IMR-90 (cell line): ENCODE measurements around the gene ESRRB. TPM values are rescaled to one million over a fixed set of nuclear protein-coding genes. Genes with fewer than 3 reads are reported as not detected.

Source experiments
- ATAC-seq: fragments of 200-7000 bp; cut with Tn5 transposase; 2 replicates; pipeline ENCODE4 v1.9.1; 2020; ENCODE audit warnings: low read depth, mild to moderate bottlenecking, moderate library complexity
- BruUV-seq: library from RNA; stranded (reverse); fragments of 400-500 nt; replicated peaks from 2 replicates; lab custom pipeline; 2021; lab: Mats Ljungman, UMichigan
- CTCF ChIA-PET: fragments of 300-600 bp; formaldehyde crosslinking; extraction: SDS; loops from one replicate; lab custom pipeline; 2021; ENCODE audit warnings: antibody characterized with exemption; lab: Yijun Ruan, JAX
- POLR2A ChIA-PET: fragments of 300-600 bp; sonication (Branson Sonifier 250); formaldehyde crosslinking; loops from one replicate; lab custom pipeline; 2022; ENCODE audit warnings: antibody characterized with exemption; ENCODE audit not compliant: unreplicated experiment; lab: Charles Lee
- DNase-seq: peaks from one replicate; pipeline ENCODE4 v3.0.0; 2013
- H2AFZ ChIP-seq: replicated peaks from 2 replicates; pipeline ENCODE3; 2013; ENCODE audit warnings: low read length, mild to moderate bottlenecking; ENCODE audit not compliant: poor library complexity
- H2AK5ac ChIP-seq: 2 replicates; pipeline ENCODE4 v1.6.1; 2013; ENCODE audit warnings: low read depth, low read length, inconsistent platforms
- H2AK9ac ChIP-seq: replicated peaks from 2 replicates; pipeline ENCODE3; 2013; ENCODE audit warnings: mild to moderate bottlenecking, low read depth, low read length, moderate library complexity; ENCODE audit not compliant: poor library complexity
- H2BK120ac ChIP-seq: 2 replicates; pipeline ENCODE4 v1.6.1; 2013; ENCODE audit warnings: low read depth, low read length, inconsistent platforms
- H2BK15ac ChIP-seq: 3 replicates; pipeline ENCODE4 v1.6.1; 2013; ENCODE audit warnings: low read depth, low read length, inconsistent platforms
- H2BK20ac ChIP-seq: 2 replicates; pipeline ENCODE4 v1.6.1; 2013; ENCODE audit warnings: low read depth, mild to moderate bottlenecking, inconsistent platforms, low read length, moderate library complexity
- H2BK5ac ChIP-seq: 2 replicates; pipeline ENCODE4 v1.6.1; 2013; ENCODE audit warnings: mild to moderate bottlenecking, low read depth, low read length, inconsistent platforms; ENCODE audit not compliant: poor library complexity, severe bottlenecking
- H3K14ac ChIP-seq: replicated peaks from 2 replicates; pipeline ENCODE4 v1.6.1; 2013; ENCODE audit warnings: low read depth, low read length, inconsistent platforms
- H3K18ac ChIP-seq: 2 replicates; pipeline ENCODE4 v1.6.1; 2013; ENCODE audit warnings: low read depth, low read length, control low read depth
- H3K23ac ChIP-seq: 2 replicates; pipeline ENCODE4 v1.6.1; 2013; ENCODE audit warnings: low read depth, low read length, inconsistent platforms
- H3K27ac ChIP-seq: 2 replicates; pipeline ENCODE4 v1.5.1; 2013; ENCODE audit warnings: mild to moderate bottlenecking, control low read depth, low read length; ENCODE audit not compliant: insufficient read depth
- H3K27me3 ChIP-seq: 2 replicates; pipeline ENCODE4 v1.6.1; 2013; ENCODE audit warnings: low read length; ENCODE audit not compliant: control insufficient read depth, insufficient read depth
- H3K36me3 ChIP-seq: 2 replicates; pipeline ENCODE4 v1.6.1; 2013; ENCODE audit warnings: low read length, mixed read lengths; ENCODE audit not compliant: control insufficient read depth, insufficient read depth
- H3K4ac ChIP-seq: 2 replicates; pipeline ENCODE4 v1.6.1; 2013; ENCODE audit warnings: low read depth, low read length, inconsistent platforms
- H3K4me1 ChIP-seq: 2 replicates; pipeline ENCODE4 v1.6.1; 2013; ENCODE audit warnings: low read length, mixed read lengths; ENCODE audit not compliant: control insufficient read depth, insufficient read depth
- H3K4me2 ChIP-seq: 2 replicates; pipeline ENCODE4 v1.6.1; 2013; ENCODE audit warnings: low read depth, mild to moderate bottlenecking, control low read depth, low read length, moderate library complexity
- H3K4me3 ChIP-seq: 2 replicates; pipeline ENCODE4 v1.5.1; 2013; ENCODE audit warnings: low read depth, mild to moderate bottlenecking, control low read depth, low read length, moderate library complexity; ENCODE audit not compliant: insufficient read depth
- H3K56ac ChIP-seq: 2 replicates; pipeline ENCODE4 v1.6.1; 2013; ENCODE audit warnings: low read length, inconsistent platforms; ENCODE audit not compliant: insufficient read depth; ENCODE audit errors: extremely low read depth
- H3K79me1 ChIP-seq, 2 experiments: 2 replicates each; pipeline ENCODE4 v1.6.1; 2013; ENCODE audit warnings: low read length in 2 of 2, inconsistent platforms in 1 of 2, low read depth in 1 of 2
- H3K9ac ChIP-seq: 2 replicates; pipeline ENCODE4 v1.6.1; 2013; ENCODE audit warnings: low read depth, low read length, control low read depth
- H3K9me1 ChIP-seq: 2 replicates; pipeline ENCODE4 v1.6.1; 2013; ENCODE audit warnings: low read length, inconsistent platforms; ENCODE audit not compliant: insufficient read depth
- H3K9me3 ChIP-seq: 2 replicates; pipeline ENCODE4 v1.6.1; 2013; ENCODE audit warnings: low read length; ENCODE audit not compliant: control insufficient read depth, insufficient read depth
- H4K20me1 ChIP-seq: 2 replicates; pipeline ENCODE4 v1.6.1; 2013; ENCODE audit warnings: low read length, inconsistent platforms; ENCODE audit not compliant: insufficient read depth
- H4K5ac ChIP-seq: 2 replicates; pipeline ENCODE4 v1.6.1; 2013; ENCODE audit warnings: mild to moderate bottlenecking, low read depth, low read length, control low read depth
- H4K8ac ChIP-seq, 2 experiments: 2 replicates each; pipeline ENCODE4 v1.6.1; 2013; ENCODE audit warnings: low read depth in 2 of 2, low read length in 2 of 2, control low read depth in 1 of 2, inconsistent platforms in 1 of 2
- H4K91ac ChIP-seq: 2 replicates; pipeline ENCODE4 v1.6.1; 2013; ENCODE audit warnings: low read depth, low read length, inconsistent platforms; ENCODE audit not compliant: insufficient read depth
- RCOR1 ChIP-seq: IDR thresholded peaks from 2 replicates; pipeline ENCODE4 v1.6.1; 2012; ENCODE audit warnings: mild to moderate bottlenecking, low read length, improper control_type of control experiment; ENCODE audit not compliant: insufficient replicate concordance
- WGBS, 2 experiments: methylation state at CpG; one replicate each; pipeline versions ENCODE4 v1.1.5 to v1.1.7; 2013; ENCODE audit warnings: missing lambda C conversion rate in 2 of 2; ENCODE audit not compliant: insufficient read length in 1 of 2; ENCODE audit errors: extremely low coverage in 2 of 2; 5-methylcytosine and 5-hydroxymethylcytosine counted together
- dilution Hi-C: fragments of 300-500 bp; cut with HindIII; formaldehyde crosslinking; loops from one replicate; pipeline ENCODE4 v1.14.3; 2018; ENCODE audit warnings: low sequenced_read_pairs; ENCODE audit not compliant: unreplicated experiment
- in situ Hi-C: fragments of 300-500 bp; cut with MboI; formaldehyde crosslinking; loops from 3 replicates; pipeline ENCODE4 v1.14.3; 2019; ENCODE audit warnings: low sequenced_read_pairs, inconsistent platforms, mixed read lengths
- intact Hi-C: fragments of 100-400 bp; cut with micrococcal nuclease; formaldehyde crosslinking; loops from 2 replicates; pipeline ENCODE4 v1.10.0; 2022
- polyA plus RNA-seq, 3 experiments: library from polyadenylated mRNA; depleted of rRNA; stranded (reverse); fragments of >200 nt; gene quantifications; 2 replicates each; pipeline ENCODE4 v1.2.3, GENCODE V29; 2012; ENCODE audit warnings: low replicate concordance in 1 of 3
- total RNA-seq: library from RNA; depleted of rRNA; stranded (reverse); fragments of >200 nt; gene quantifications from 2 replicates; pipeline ENCODE4 v1.2.3, GENCODE V29; 2012

ESRRB gene
- total and polyA plus RNA-seq, 2 of the 4 experiments (the other 2 are of a cell fraction): not detected

DNA sequence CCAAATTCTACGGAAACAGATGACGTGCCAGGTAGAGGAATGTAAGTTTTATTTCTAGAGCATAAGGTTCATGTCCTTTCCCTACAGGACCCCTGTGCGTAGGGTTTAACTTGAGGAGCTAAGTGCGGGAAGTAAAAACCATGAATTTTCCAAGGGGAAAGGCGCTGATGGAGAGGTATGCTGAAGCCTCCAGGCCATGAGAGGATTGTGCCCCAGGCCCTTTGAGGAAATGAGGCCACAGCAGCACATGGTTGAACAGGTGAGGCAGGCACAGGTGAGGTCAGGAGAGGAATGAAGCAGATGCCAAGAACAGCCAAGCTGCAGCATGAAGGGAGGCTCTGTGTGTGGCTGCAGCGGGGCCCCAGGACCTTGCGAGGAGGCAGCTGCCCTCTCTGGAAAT is 14.7 kb downstream of the ESRRB start:
- Histone ChIP-seq H3K4me2 (no peak overlapping the region), H3K9me3 (no peaks in the 10 kb centered on the region), H3K9me1 (no peaks in the 10 kb centered on the region), H3K4me1 (no peaks in the 10 kb centered on the region), H4K91ac (no peak overlapping the region), H3K23ac (no peak overlapping the region), H3K4ac (no peak overlapping the region), H3K27me3 (peaks cover 5% of the 10 kb centered on the region), H2BK20ac (no peak overlapping the region), H4K20me1 (no peaks in the 10 kb centered on the region), H2BK5ac (no peak overlapping the region), H3K36me3 (no peaks in the 10 kb centered on the region), H2BK15ac (no peak overlapping the region), H3K79me1 (no peaks in the 10 kb centered on the region), H3K14ac (no peak overlapping the region), H2AK5ac (no peak overlapping the region), H2AFZ (no peak overlapping the region), H2AK9ac (no peak overlapping the region), H3K4me3 (no peak overlapping the region), H3K18ac (no peak overlapping the region), H4K8ac (no peak overlapping the region), H4K5ac (no peak overlapping the region), H3K27ac (no peak overlapping the region), H3K9ac (no peak overlapping the region), H3K56ac (no peak overlapping the region), H2BK120ac (no peak overlapping the region)
- no peak for TF ChIP-seq RCOR1
- no TSS peak for BruUV-seq
- no peak for DNase-seq
- ATAC-seq: no peak
- ChIA-PET POLR2A (no interaction called here), CTCF (no interaction called here)
- in situ Hi-C loops (no loop called here), intact Hi-C loops (no loop called here), dilution Hi-C loops (no loop called here)
- WGBS, 2 experiments: 63% methylated on average over 1 of the region's 7 CpGs; no CpG with 5 or more reads in 1 of the 2 experiments
